HEK293 (cell line): ENCODE measurements around the gene GTPBP4.

Source experiments
- CTCF ChIA-PET: fragments of 350-600 bp; formaldehyde crosslinking; extraction: SDS; loops from one replicate; lab custom pipeline; 2021; ENCODE audit warnings: antibody characterized with exemption; lab: Yijun Ruan, JAX
- POLR2A ChIA-PET: fragments of 300-600 bp; formaldehyde crosslinking; extraction: SDS; loops from one replicate; lab custom pipeline; 2020; ENCODE audit warnings: antibody characterized with exemption, inconsistent platforms; lab: Yijun Ruan, JAX
- H3K27ac ChIP-seq: fragments of 200-500 bp; sonication (Bioruptor generic); 2 replicates; pipeline ENCODE4 v1.5.1; 2014; ENCODE audit warnings: low read depth, low read length, control low read depth, inconsistent platforms; ENCODE audit errors: extremely low read depth
- H3K36me3 ChIP-seq, 2 experiments: fragments of 200-500 bp in 1 of 2; sonication (Bioruptor generic) in 1 of 2; 1 replicate in 1 of 2; 2 replicates in 1 of 2; pipeline ENCODE4 v1.5.1; 2014 to 2017; ENCODE audit warnings: inconsistent platforms in 2 of 2, low read length in 2 of 2; ENCODE audit not compliant: control insufficient read depth in 2 of 2, insufficient read depth in 1 of 2
- H3K4me1 ChIP-seq: fragments of 200-500 bp; sonication (Bioruptor generic); 2 replicates; pipeline ENCODE4 v1.5.1; 2014; ENCODE audit warnings: mild to moderate bottlenecking, low read length, inconsistent platforms; ENCODE audit not compliant: control insufficient read depth, insufficient read depth
- H3K4me3 ChIP-seq: 2 replicates; pipeline ENCODE4 v1.5.1; 2011; ENCODE audit warnings: low read depth, mild to moderate bottlenecking, control low read depth, low read length, moderate library complexity
- H3K9me3 ChIP-seq: fragments of 200-500 bp; sonication (Bioruptor generic); 2 replicates; pipeline ENCODE4 v1.5.1; 2014; ENCODE audit warnings: low read depth, low read length, inconsistent platforms; ENCODE audit not compliant: control insufficient read depth, insufficient read depth
- AEBP2 ChIP-seq: fragments of 450-650 bp; formaldehyde crosslinking; IDR thresholded peaks from 2 replicates; pipeline ENCODE4 v1.5.1; 2016; ENCODE audit warnings: missing biosample characterization, missing genetic modification characterization, borderline replicate concordance
- ATF2 ChIP-seq: fragments of 450-650 bp; formaldehyde crosslinking; IDR thresholded peaks from 2 replicates; pipeline ENCODE4 v1.5.1; 2016; ENCODE audit warnings: missing biosample characterization, missing genetic modification characterization, low read depth
- FEZF1 ChIP-seq: fragments of 450-650 bp; formaldehyde crosslinking; IDR thresholded peaks from 2 replicates; pipeline ENCODE4 v1.5.1; 2016; ENCODE audit warnings: missing biosample characterization, missing genetic modification characterization
- HOXC10 ChIP-seq: sonication (generic); formaldehyde crosslinking; IDR thresholded peaks from 2 replicates; pipeline ENCODE4 v1.8.1; 2023; ENCODE audit warnings: mild to moderate bottlenecking, missing genetic modification reagents
- HOXD13 ChIP-seq: sonication (generic); formaldehyde crosslinking; IDR thresholded peaks from 2 replicates; pipeline ENCODE4 v1.8.0; 2022; ENCODE audit warnings: missing genetic modification reagents, borderline replicate concordance
- KLF1 ChIP-seq: fragments of 450-650 bp; formaldehyde crosslinking; IDR thresholded peaks from 2 replicates; pipeline ENCODE4 v1.5.1; 2016; ENCODE audit warnings: missing biosample characterization, missing genetic modification characterization
- PRDM1 ChIP-seq: fragments of 450-650 bp; formaldehyde crosslinking; IDR thresholded peaks from 2 replicates; pipeline ENCODE4; 2016; ENCODE audit warnings: missing biosample characterization, missing genetic modification characterization
- SCRT1 ChIP-seq: fragments of 450-650 bp; formaldehyde crosslinking; IDR thresholded peaks from 2 replicates; pipeline ENCODE4 v1.5.1; 2016; ENCODE audit warnings: missing biosample characterization, missing genetic modification characterization, borderline replicate concordance
- ZNF112 ChIP-seq: fragments of 450-650 bp; formaldehyde crosslinking; IDR thresholded peaks from 2 replicates; pipeline ENCODE4 v1.5.0; 2017; ENCODE audit warnings: missing biosample characterization, missing genetic modification characterization
- ZNF114 ChIP-seq: fragments of 450-650 bp; formaldehyde crosslinking; IDR thresholded peaks from 2 replicates; pipeline ENCODE4 v1.5.0; 2017; ENCODE audit warnings: missing biosample characterization, missing genetic modification characterization
- ZNF140 ChIP-seq: fragments of 450-650 bp; formaldehyde crosslinking; IDR thresholded peaks from 2 replicates; pipeline ENCODE4 v1.5.1; 2016; ENCODE audit warnings: missing biosample characterization, missing genetic modification characterization
- ZNF16 ChIP-seq: fragments of 450-650 bp; formaldehyde crosslinking; IDR thresholded peaks from 2 replicates; pipeline ENCODE4 v1.5.1; 2016; ENCODE audit warnings: low read depth, missing biosample characterization, missing genetic modification characterization
- ZNF174 ChIP-seq: fragments of 450-650 bp; formaldehyde crosslinking; IDR thresholded peaks from 2 replicates; pipeline ENCODE4 v1.5.0; 2017; ENCODE audit warnings: missing biosample characterization, mild to moderate bottlenecking, missing genetic modification characterization
- ZNF223 ChIP-seq: fragments of 450-650 bp; formaldehyde crosslinking; IDR thresholded peaks from 2 replicates; pipeline ENCODE4 v1.5.1; 2016; ENCODE audit warnings: missing biosample characterization, missing genetic modification characterization
- ZNF239 ChIP-seq: fragments of 450-650 bp; formaldehyde crosslinking; IDR thresholded peaks from 2 replicates; pipeline ENCODE4 v1.5.1; 2016; ENCODE audit warnings: missing biosample characterization, missing genetic modification characterization
- ZNF280C ChIP-seq: fragments of 450-650 bp; formaldehyde crosslinking; IDR thresholded peaks from 2 replicates; pipeline ENCODE4 v1.5.1; 2016; ENCODE audit warnings: missing biosample characterization, missing genetic modification characterization
- ZNF280D ChIP-seq: fragments of 450-650 bp; formaldehyde crosslinking; IDR thresholded peaks from 2 replicates; pipeline ENCODE4 v1.5.1; 2016; ENCODE audit warnings: missing biosample characterization, missing genetic modification characterization
- ZNF341 ChIP-seq: fragments of 450-650 bp; formaldehyde crosslinking; IDR thresholded peaks from 2 replicates; pipeline ENCODE4; 2016; ENCODE audit warnings: low read depth, missing biosample characterization, missing genetic modification characterization
- ZNF623 ChIP-seq: fragments of 450-650 bp; formaldehyde crosslinking; IDR thresholded peaks from 2 replicates; pipeline ENCODE4 v1.5.1; 2016; ENCODE audit warnings: missing biosample characterization, missing genetic modification characterization
- ZNF629 ChIP-seq: fragments of 450-650 bp; formaldehyde crosslinking; IDR thresholded peaks from 2 replicates; pipeline ENCODE4 v1.5.1; 2017; ENCODE audit warnings: missing biosample characterization, missing genetic modification characterization
- ZNF704 ChIP-seq: fragments of 450-650 bp; formaldehyde crosslinking; IDR thresholded peaks from 2 replicates; pipeline ENCODE4 v1.5.1; 2016; ENCODE audit warnings: missing biosample characterization, missing genetic modification characterization
- ZNF792 ChIP-seq: fragments of 450-650 bp; formaldehyde crosslinking; IDR thresholded peaks from 2 replicates; pipeline ENCODE4 v1.5.1; 2016; ENCODE audit warnings: missing biosample characterization, missing genetic modification characterization
- ZNF830 ChIP-seq: fragments of 450-650 bp; IDR thresholded peaks from 2 replicates; pipeline ENCODE4 v1.5.0; 2018; ENCODE audit warnings: missing biosample characterization, missing genetic modification characterization, low read depth, mild to moderate bottlenecking, moderate library complexity
- ZNF843 ChIP-seq: fragments of 450-650 bp; formaldehyde crosslinking; IDR thresholded peaks from 2 replicates; pipeline ENCODE4 v1.5.1; 2016; ENCODE audit warnings: missing biosample characterization, missing genetic modification characterization

GTPBP4 gene

GRCh38 chr10:1011696-1012095 is 23.5 kb downstream of the GTPBP4 start (continued):
- no peak for TF ChIP-seq AEBP2
- TF ChIP-seq SCRT1 (tag by site-specific recombination): no peak
- no peak for TF ChIP-seq ZNF239 (tag by site-specific recombination)
- no peak for TF ChIP-seq ZNF112 (tag by site-specific recombination)
- no peak for TF ChIP-seq HOXD13
- TF ChIP-seq ZNF114 (tag by site-specific recombination): no peak
- no peak for TF ChIP-seq HOXC10 (CRISPR knock-in tag)

GRCh38 chr10:1015688-1016087 is 27.5 kb downstream of the GTPBP4 start:
- Histone ChIP-seq H3K27ac (no peak overlapping the region), H3K36me3 (peaks cover 40 to 85% of the 10 kb centered on the region in 2 experiments), H3K4me3 (no peak overlapping the region), H3K9me3 (no peaks in the 10 kb centered on the region), H3K4me1 (no peaks in the 10 kb centered on the region)
- CTCF ChIA-PET: no interaction called here
- POLR2A ChIA-PET: no interaction called here
- TF ChIP-seq ZNF704 (tag by site-specific recombination) (no peak), ZNF174 (tag by site-specific recombination) (no peak), KLF1 (tag by site-specific recombination) (no peak), ZNF280C (tag by site-specific recombination) (no peak), ZNF830 (tag by site-specific recombination) (no peak), ZNF140 (no peak), ATF2 (tag by site-specific recombination) (no peak), ZNF843 (tag by site-specific recombination) (no peak), ZNF280D (tag by site-specific recombination) (no peak), ZNF629 (no peak), PRDM1 (tag by site-specific recombination) (no peak), ZNF792 (tag by site-specific recombination) (no peak), ZNF623 (no peak), ZNF16 (tag by site-specific recombination) (no peak), FEZF1 (no peak), ZNF223 (no peak), ZNF341 (no peak)
